ENCODE data around the gene TRIB2.

TRIB2 gene

GRCh38 chr2:12776521-12776961 lies 59.8 kb downstream of the TRIB2 start:
- no peak for TF ChIP-seq CTCF (IDR thresholded peaks at IDR 0.05; ENCODE audit: insufficient read depth, missing control alignments)
- DNase-seq (ENCODE audit: insufficient read length, low spot score) (no peak), FAIRE-seq (no peak)

GRCh38 chr2:12778369-12778768 lies 61.6 kb downstream of the TRIB2 start:
- DNase-seq (ENCODE audit: insufficient read length, low spot score) = no peak
- no peak for FAIRE-seq
- no peak for TF ChIP-seq CTCF (IDR thresholded peaks at IDR 0.05; ENCODE audit: insufficient read depth, missing control alignments)

GRCh38 chr2:12778811-12779579 lies 62.3 kb downstream of the TRIB2 start:
- no peak for FAIRE-seq
- no peak for TF ChIP-seq CTCF (IDR thresholded peaks at IDR 0.05; ENCODE audit: insufficient read depth, missing control alignments)
- no peak for DNase-seq (ENCODE audit: insufficient read length, low spot score)

- no peak for FAIRE-seq
- no peak for TF ChIP-seq CTCF (IDR thresholded peaks at IDR 0.05; ENCODE audit: insufficient read depth, missing control alignments)
- no peak for DNase-seq (ENCODE audit: insufficient read length, low spot score)
These were observed 64.6 kb downstream of the TRIB2 start for GRCh38 chr2:12781329-12781728.

GRCh38 chr2:12787891-12788801 lies 71.4 kb downstream of the TRIB2 start:
- FAIRE-seq = no peak
- TF ChIP-seq CTCF (IDR thresholded peaks at IDR 0.05; ENCODE audit: insufficient read depth, missing control alignments) = no peak
- DNase-seq (ENCODE audit: insufficient read length, low spot score) = no peak

- TF ChIP-seq CTCF (IDR thresholded peaks at IDR 0.05; ENCODE audit: insufficient read depth, missing control alignments) = no peak
- no peak for DNase-seq (ENCODE audit: insufficient read length, low spot score)
- no peak for FAIRE-seq
These were observed 75.2 kb downstream of the TRIB2 start for GRCh38 chr2:12791906-12792305.
